ENCODE results near the gene ELOA2.
"Not testable (repeated sequence)": the region's sequence is repeated elsewhere in the genome, so short reads cannot be mapped to it uniquely, and the experiment has no call there.

The ELOA2 gene

DNA sequence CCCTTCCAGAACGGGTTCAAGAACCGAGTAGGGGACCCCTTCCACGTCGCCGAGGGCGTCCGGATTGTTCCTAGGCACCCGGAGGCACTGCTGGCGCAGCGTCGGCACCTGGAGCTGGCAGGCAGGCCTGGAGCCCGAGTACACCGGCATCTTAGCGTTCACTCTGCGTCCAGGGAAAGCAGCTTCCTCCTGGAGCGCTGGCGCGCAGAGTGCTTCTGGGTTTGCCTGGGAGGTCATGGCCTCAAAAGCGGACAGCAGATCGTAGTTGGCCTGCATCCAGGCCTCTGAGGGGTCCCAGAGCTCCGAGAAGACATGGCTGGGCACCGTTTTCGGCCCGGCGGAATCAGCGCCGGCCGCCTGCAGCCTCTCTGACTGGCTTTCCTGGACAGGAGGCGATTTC is 12.6 kb downstream of the ELOA2 start:
- not testable (repeated sequence) for H3K27me3 ChIP-seq (ENCODE audit: insufficient read depth, low read depth); H3K27ac ChIP-seq; H3K9ac ChIP-seq; H3K36me3 ChIP-seq (ENCODE audit: insufficient read depth); H3K4me2 ChIP-seq; H3K79me2 ChIP-seq (ENCODE audit: insufficient read depth, low read depth); H3K4me3 ChIP-seq (IDR thresholded peaks at IDR 0.05; ENCODE audit: insufficient read depth, low read depth, low read length); H3K4me1 ChIP-seq (ENCODE audit: low read depth, poor library complexity, severe bottlenecking); H4K20me1 ChIP-seq (ENCODE audit: insufficient read depth); H2AFZ ChIP-seq (ENCODE audit: low read depth)

DNA sequence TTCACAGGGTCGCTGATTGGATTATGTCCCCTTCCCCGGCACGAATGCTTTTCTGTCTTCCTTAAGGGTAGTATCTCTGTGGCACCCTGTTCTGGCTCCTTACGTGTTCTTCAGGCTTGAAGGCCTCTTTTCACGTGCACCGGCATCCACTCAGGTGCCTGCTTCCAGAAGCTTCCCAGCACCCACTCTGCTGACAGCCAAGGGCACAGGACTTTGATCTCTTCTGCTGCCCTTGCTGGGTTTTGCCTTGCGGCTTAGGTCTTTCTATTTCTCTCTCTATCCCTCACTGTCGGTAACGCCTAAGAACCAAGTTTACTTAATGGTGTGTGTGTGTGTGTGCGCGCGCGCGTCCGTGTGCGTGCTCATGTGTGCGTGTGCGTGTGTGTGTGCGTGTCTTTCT is 14.7 kb downstream of the ELOA2 start:
- not testable (repeated sequence) for H3K9ac ChIP-seq; H3K27me3 ChIP-seq (ENCODE audit: insufficient read depth, low read depth); H3K4me2 ChIP-seq; H2AFZ ChIP-seq (ENCODE audit: low read depth); H4K20me1 ChIP-seq (ENCODE audit: insufficient read depth); H3K4me3 ChIP-seq (IDR thresholded peaks at IDR 0.05; ENCODE audit: insufficient read depth, low read depth, low read length); H3K27ac ChIP-seq; H3K79me2 ChIP-seq (ENCODE audit: insufficient read depth, low read depth); H3K36me3 ChIP-seq (ENCODE audit: insufficient read depth); H3K4me1 ChIP-seq (ENCODE audit: low read depth, poor library complexity, severe bottlenecking)

DNA sequence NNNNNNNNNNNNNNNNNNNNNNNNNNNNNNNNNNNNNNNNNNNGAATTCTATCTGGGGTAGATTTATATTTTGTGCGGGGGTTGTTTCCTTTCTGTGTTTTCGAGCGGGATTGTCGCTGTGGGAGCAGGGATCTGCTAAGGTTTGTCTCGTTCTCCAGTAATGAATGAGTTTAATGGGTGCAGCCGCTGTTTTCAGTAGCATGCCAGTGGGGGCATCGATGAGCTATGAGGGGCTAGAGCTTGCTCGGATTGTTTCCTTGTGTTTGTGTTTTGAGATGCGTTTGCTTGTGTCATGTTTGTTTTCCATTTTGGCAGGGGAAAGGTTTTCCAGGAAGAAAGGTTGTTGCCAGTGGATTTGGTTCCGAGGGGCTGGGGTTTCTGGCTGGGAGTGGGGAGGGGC is 15.6 kb downstream of the ELOA2 start:
- not testable (repeated sequence) for H3K27ac ChIP-seq; H3K27me3 ChIP-seq (ENCODE audit: insufficient read depth, low read depth); H3K9ac ChIP-seq; H3K36me3 ChIP-seq (ENCODE audit: insufficient read depth); H4K20me1 ChIP-seq (ENCODE audit: insufficient read depth); H2AFZ ChIP-seq (ENCODE audit: low read depth); H3K79me2 ChIP-seq (ENCODE audit: insufficient read depth, low read depth); H3K4me2 ChIP-seq; H3K4me1 ChIP-seq (ENCODE audit: low read depth, poor library complexity, severe bottlenecking); H3K4me3 ChIP-seq (IDR thresholded peaks at IDR 0.05; ENCODE audit: insufficient read depth, low read depth, low read length)
